ENCODE measurements around the gene SIN3A. TPM values are rescaled to one million over a fixed set of nuclear protein-coding genes. Genes with fewer than 3 reads are reported as not detected.

The SIN3A gene
- total and polyA plus RNA-seq, 9 of the 15 experiments (the other 6 are each of a cell fraction or from before 2014, with no cell fraction given) = 11.1 to 70.3 (median 25.3) TPM

DNA sequence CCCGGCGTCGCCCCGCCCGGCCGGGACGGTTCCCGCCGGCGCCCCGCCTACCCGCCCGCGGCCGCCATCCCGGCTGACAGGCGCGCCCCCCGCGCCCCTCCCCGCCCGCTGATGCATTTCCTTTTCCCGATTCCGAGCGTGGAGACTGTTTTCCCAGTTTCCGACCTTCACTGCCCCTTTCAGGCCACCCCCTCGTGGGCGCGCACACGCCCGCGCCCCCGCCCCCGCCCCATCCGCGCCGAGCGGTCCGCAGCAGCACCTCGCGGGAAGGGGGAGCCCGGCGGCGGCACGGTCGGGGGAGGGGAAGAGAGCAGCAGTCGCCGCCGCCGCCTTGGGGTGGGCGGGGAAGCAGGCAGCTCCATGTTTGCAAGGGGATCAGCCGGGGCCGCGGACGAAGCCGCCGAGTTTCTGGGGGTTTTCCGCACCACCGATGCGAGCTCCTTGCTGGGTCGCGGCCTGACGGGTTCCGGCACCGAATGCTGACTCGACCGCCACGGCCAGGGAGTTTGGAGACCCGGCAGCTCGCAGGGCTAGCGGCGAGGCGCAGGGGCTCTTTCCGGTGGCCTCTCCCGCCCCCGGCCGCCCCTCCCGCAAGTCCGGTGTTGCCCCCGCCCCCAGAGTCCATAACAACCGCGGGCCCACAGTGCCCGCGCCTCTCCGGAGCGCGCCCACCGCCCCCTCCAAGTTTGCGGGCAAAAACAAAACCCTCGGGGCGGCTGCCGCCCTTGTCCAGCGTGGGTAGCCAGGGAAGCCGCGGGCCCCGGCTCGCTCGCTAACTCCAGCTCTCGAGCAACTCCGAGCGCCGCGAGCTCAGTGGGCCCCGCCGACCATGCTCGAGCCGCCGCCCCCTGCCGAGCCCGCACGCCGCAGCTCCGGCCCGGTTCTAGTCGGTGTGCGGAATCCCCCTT is 3.2 kb upstream of the SIN3A start (continued):
- TF ChIP-seq, protein P1, sequence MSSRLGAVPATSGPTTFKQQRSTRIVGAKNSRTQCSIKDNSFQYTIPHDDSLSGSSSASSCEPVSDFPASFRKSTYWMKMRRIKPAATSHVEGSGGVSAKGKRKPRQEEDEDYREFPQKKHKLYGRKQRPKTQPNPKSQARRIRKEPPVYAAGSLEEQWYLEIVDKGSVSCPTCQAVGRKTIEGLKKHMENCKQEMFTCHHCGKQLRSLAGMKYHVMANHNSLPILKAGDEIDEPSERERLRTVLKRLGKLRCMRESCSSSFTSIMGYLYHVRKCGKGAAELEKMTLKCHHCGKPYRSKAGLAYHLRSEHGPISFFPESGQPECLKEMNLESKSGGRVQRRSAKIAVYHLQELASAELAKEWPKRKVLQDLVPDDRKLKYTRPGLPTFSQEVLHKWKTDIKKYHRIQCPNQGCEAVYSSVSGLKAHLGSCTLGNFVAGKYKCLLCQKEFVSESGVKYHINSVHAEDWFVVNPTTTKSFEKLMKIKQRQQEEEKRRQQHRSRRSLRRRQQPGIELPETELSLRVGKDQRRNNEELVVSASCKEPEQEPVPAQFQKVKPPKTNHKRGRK (tag; IDR thresholded peaks at IDR 0.05) = no peak
- TF ChIP-seq, protein P2, sequence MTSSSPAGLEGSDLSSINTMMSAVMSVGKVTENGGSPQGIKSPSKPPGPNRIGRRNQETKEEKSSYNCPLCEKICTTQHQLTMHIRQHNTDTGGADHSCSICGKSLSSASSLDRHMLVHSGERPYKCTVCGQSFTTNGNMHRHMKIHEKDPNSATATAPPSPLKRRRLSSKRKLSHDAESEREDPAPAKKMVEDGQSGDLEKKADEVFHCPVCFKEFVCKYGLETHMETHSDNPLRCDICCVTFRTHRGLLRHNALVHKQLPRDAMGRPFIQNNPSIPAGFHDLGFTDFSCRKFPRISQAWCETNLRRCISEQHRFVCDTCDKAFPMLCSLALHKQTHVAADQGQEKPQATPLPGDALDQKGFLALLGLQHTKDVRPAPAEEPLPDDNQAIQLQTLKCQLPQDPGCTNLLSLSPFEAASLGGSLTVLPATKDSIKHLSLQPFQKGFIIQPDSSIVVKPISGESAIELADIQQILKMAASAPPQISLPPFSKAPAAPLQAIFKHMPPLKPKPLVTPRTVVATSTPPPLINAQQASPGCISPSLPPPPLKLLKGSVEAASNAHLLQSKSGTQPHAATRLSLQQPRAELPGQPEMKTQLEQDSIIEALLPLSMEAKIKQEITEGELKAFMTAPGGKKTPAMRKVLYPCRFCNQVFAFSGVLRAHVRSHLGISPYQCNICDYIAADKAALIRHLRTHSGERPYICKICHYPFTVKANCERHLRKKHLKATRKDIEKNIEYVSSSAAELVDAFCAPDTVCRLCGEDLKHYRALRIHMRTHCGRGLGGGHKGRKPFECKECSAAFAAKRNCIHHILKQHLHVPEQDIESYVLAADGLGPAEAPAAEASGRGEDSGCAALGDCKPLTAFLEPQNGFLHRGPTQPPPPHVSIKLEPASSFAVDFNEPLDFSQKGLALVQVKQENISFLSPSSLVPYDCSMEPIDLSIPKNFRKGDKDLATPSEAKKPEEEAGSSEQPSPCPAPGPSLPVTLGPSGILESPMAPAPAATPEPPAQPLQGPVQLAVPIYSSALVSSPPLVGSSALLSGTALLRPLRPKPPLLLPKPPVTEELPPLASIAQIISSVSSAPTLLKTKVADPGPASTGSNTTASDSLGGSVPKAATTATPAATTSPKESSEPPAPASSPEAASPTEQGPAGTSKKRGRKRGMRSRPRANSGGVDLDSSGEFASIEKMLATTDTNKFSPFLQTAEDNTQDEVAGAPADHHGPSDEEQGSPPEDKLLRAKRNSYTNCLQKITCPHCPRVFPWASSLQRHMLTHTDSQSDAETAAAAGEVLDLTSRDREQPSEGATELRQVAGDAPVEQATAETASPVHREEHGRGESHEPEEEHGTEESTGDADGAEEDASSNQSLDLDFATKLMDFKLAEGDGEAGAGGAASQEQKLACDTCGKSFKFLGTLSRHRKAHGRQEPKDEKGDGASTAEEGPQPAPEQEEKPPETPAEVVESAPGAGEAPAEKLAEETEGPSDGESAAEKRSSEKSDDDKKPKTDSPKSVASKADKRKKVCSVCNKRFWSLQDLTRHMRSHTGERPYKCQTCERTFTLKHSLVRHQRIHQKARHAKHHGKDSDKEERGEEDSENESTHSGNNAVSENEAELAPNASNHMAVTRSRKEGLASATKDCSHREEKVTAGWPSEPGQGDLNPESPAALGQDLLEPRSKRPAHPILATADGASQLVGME (CRISPR knock-in tag; IDR thresholded peaks at IDR 0.05) = no peak
- no peak; the same call in 1 of the 2 replicates for TF ChIP-seq FOXP1 (CRISPR knock-in tag; IDR thresholded peaks at IDR 0.05)
- TF ChIP-seq, protein P3, sequence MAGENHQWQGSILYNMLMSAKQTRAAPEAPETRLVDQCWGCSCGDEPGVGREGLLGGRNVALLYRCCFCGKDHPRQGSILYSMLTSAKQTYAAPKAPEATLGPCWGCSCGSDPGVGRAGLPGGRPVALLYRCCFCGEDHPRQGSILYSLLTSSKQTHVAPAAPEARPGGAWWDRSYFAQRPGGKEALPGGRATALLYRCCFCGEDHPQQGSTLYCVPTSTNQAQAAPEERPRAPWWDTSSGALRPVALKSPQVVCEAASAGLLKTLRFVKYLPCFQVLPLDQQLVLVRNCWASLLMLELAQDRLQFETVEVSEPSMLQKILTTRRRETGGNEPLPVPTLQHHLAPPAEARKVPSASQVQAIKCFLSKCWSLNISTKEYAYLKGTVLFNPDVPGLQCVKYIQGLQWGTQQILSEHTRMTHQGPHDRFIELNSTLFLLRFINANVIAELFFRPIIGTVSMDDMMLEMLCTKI (IDR thresholded peaks at IDR 0.05; ENCODE audit: partially characterized antibody) = no peak
- no peak; the same call in 1 of the 2 replicates for TF ChIP-seq DPF2 (IDR thresholded peaks at IDR 0.05)
- TF ChIP-seq ZSCAN29 (IDR thresholded peaks at IDR 0.05) = no peak
- peak; percentile 35; the same call in 1 of the 2 replicates for TF ChIP-seq PHF8 (IDR thresholded peaks at IDR 0.05; ENCODE audit: borderline replicate concordance, low read length)
- TF ChIP-seq ZZZ3 (IDR thresholded peaks at IDR 0.05) = no peak
- TF ChIP-seq MAZ (CRISPR knock-in tag; conservative IDR thresholded peaks at IDR 0.05 in 1 of 2, IDR thresholded peaks at IDR 0.05 in 1 of 2) = 0 out of 4 replicates have a peak, but pooled peaks of 1 of the 2 experiments have one; percentile 6
- no peak for TF ChIP-seq SMARCB1 (IDR thresholded peaks at IDR 0.05; ENCODE audit: insufficient read length, low read depth)
- TF ChIP-seq, protein P4, sequence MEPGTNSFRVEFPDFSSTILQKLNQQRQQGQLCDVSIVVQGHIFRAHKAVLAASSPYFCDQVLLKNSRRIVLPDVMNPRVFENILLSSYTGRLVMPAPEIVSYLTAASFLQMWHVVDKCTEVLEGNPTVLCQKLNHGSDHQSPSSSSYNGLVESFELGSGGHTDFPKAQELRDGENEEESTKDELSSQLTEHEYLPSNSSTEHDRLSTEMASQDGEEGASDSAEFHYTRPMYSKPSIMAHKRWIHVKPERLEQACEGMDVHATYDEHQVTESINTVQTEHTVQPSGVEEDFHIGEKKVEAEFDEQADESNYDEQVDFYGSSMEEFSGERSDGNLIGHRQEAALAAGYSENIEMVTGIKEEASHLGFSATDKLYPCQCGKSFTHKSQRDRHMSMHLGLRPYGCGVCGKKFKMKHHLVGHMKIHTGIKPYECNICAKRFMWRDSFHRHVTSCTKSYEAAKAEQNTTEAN (CRISPR knock-in tag; IDR thresholded peaks at IDR 0.05) = no peak
- no peak for TF ChIP-seq DNMT1 (IDR thresholded peaks at IDR 0.05)

Measured in K562 (cell line).